PC-3 (cell line): ENCODE measurements around the gene BPIFB2.

Source experiments
- EZH2 ChIP-seq: fragments of 300-600 bp; sonication (generic); IDR thresholded peaks from one replicate; pipeline ENCODE4 v1.6.1; 2017; ENCODE audit warnings: antibody characterized with exemption, mild to moderate bottlenecking, low read length; ENCODE audit not compliant: unreplicated experiment
- TF ChIP-seq, protein P1 (sequence below): fragments of 300-600 bp; sonication (generic); conservative IDR thresholded peaks from 2 replicates; pipeline ENCODE4 v1.5.1; 2017; ENCODE audit warnings: antibody characterized with exemption, low read depth, mild to moderate bottlenecking, low read length

DNA sequence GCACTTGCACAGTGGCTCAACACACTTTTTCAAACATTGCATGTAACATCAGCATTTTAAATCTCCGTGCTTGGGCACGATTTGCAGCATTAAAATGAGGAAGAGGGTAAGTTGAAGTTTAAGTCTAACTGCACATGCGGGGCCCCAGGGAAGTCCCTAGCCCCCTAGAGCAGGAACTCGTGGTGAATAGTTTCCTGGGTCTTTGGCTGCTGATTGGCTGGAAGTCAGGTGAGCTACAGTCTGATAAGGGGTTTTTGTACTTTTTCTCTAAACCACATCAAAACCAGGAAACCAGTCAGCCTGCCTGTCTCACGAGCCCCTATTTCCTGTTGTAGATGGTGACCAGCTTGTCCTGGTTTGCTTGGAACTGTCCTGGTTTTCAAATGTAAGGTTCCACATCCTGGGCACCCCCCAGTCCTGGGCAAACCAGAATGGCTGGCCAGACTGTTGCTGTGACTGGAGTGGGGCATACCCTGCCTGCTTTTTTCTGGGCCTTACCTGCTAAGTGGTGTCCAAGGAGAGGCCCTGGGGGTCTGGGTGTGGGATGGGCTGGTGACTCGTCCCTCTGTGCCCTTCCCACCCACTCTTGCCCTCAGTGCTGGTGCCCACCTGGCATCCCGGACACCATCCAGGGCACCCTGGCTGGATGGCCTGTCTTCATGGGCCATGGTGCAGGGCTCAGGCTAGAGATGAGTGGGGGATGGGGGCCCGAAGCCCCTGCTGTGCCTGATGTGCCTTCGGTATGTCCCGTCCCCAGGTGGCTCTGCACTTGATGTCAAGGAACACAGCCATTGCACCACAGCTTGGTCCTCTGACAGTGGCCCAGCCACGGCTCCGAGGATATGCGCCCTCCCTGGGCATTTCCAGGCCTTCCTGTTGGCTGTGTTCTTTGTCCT is 35.1 kb upstream of the BPIFB2 start:
- no peak for TF ChIP-seq EZH2
- TF ChIP-seq, protein P1, sequence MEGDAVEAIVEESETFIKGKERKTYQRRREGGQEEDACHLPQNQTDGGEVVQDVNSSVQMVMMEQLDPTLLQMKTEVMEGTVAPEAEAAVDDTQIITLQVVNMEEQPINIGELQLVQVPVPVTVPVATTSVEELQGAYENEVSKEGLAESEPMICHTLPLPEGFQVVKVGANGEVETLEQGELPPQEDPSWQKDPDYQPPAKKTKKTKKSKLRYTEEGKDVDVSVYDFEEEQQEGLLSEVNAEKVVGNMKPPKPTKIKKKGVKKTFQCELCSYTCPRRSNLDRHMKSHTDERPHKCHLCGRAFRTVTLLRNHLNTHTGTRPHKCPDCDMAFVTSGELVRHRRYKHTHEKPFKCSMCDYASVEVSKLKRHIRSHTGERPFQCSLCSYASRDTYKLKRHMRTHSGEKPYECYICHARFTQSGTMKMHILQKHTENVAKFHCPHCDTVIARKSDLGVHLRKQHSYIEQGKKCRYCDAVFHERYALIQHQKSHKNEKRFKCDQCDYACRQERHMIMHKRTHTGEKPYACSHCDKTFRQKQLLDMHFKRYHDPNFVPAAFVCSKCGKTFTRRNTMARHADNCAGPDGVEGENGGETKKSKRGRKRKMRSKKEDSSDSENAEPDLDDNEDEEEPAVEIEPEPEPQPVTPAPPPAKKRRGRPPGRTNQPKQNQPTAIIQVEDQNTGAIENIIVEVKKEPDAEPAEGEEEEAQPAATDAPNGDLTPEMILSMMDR, result no peak
